ENCODE results near the gene NID1. TPM values are rescaled to one million over a fixed set of nuclear protein-coding genes. Genes with fewer than 3 reads are reported as not detected.

NID1 gene
- total and polyA plus RNA-seq, 9 of the 15 experiments (the other 6 are each of a cell fraction or from before 2014, with no cell fraction given): 0.22 TPM; not detected in 8

- TF ChIP-seq ZNF76 (CRISPR knock-in tag; IDR thresholded peaks at IDR 0.05; ENCODE audit: borderline replicate concordance) (no peak), NCOA6 (IDR thresholded peaks at IDR 0.05) (no peak), HINFP (tag; conservative IDR thresholded peaks at IDR 0.05; ENCODE audit: low read depth) (no peak), NR2F6 (CRISPR knock-in tag; IDR thresholded peaks at IDR 0.05) (no peak), CBX8 (IDR thresholded peaks at IDR 0.05; ENCODE audit: borderline replicate concordance, extremely low read depth, low read depth, low read length, poor library complexity, severe bottlenecking) (no peak), TAF15 (IDR thresholded peaks at IDR 0.05; ENCODE audit: low read depth, low read length) (no peak), BCOR (IDR thresholded peaks at IDR 0.05) (no peak), PRPF4 (IDR thresholded peaks at IDR 0.05; ENCODE audit: insufficient read depth, low read depth, low read length, poor library complexity, severe bottlenecking) (no peak), THAP7 (CRISPR knock-in tag; IDR thresholded peaks at IDR 0.05) (no peak), BCL6 (CRISPR knock-in tag; IDR thresholded peaks at IDR 0.05) (no peak), TEAD1 (CRISPR knock-in tag; IDR thresholded peaks at IDR 0.05) (no peak), NELFE (IDR thresholded peaks at IDR 0.05; ENCODE audit: insufficient read depth, insufficient read length) (no peak), CBX2 (IDR thresholded peaks at IDR 0.05; ENCODE audit: insufficient read depth, low read length, poor library complexity, severe bottlenecking) (no peak)
- TF ChIP-seq, protein P1, sequence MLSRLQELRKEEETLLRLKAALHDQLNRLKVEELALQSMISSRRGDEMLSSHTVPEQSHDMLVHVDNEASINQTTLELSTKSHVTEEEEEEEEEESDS (CRISPR knock-in tag; IDR thresholded peaks at IDR 0.05): no peak
- Histone ChIP-seq H3K79me2 (ENCODE audit: control insufficient read depth, insufficient read depth, low read length) (no peaks in the 10 kb centered on the region), H3K27me3 (ENCODE audit: control insufficient read depth in 2 of 2, insufficient read depth in 2 of 2, low read length in 2 of 2) (peaks cover 10 to 33% of the 10 kb centered on the region in 2 experiments; a peak in 4 of 5 replicates), H3K9ac (ENCODE audit: insufficient read depth in 1 of 2, low read depth in 2 of 2, low read length in 2 of 2) (no peak overlapping the region), H4K20me1 (replicated peaks; ENCODE audit: control insufficient read depth, insufficient read depth, low read length) (no peaks in the 10 kb centered on the region), H2AFZ (ENCODE audit: low read depth, low read length) (no peak overlapping the region), H3K36me3 (ENCODE audit: control insufficient read depth, insufficient read depth, low read length) (no peaks in the 10 kb centered on the region), H3K9me1 (ENCODE audit: control insufficient read depth, insufficient read depth, low read length) (no peaks in the 10 kb centered on the region), H3K9me3 (replicated peaks; ENCODE audit: control insufficient read depth, insufficient read depth, low read depth, low read length) (no peaks in the 10 kb centered on the region), H3K4me3 (no peak overlapping the region), H3K4me2 (ENCODE audit: insufficient read depth, low read length) (no peak overlapping the region), H3K27ac (ENCODE audit: extremely low read depth, low read depth, low read length) (no peak overlapping the region), H3K4me1 (replicated peaks in 1 of 2; ENCODE audit: control insufficient read depth in 2 of 2, insufficient read depth in 2 of 2, low read length in 2 of 2) (no peaks in the 10 kb centered on the region)
- intact Hi-C loops (cut with micrococcal nuclease): no loop called here
- WGBS (ENCODE audit: insufficient coverage, low coverage, missing lambda C conversion rate): 0% methylated on average over 2 of the region's 2 CpGs
- ChIA-PET POLR2A (interaction anchor here (0.6 to 1.1 kb wide), 2 partner anchors 9 to 11 kb away, joined by 3 to 5 read pairs; no protein-coding TSS in a partner anchor), CTCF (ENCODE audit: low intra/inter-chr PET ratio) (no interaction called here)
- ATAC-seq (no peak), FAIRE-seq (no peak), DNase-seq (ENCODE audit: extremely low read depth in 1 of 4, low spot score in 3 of 4) (no peak)
- BruUV-seq (replicated peaks): no TSS peak
- in situ Hi-C loops (cut with MboI): no loop called here
Observed at GRCh38 chr1:235953801-235954200, 111.1 kb downstream of the NID1 start.

All from K562 (cell line).